Body of pancreas (tissue), 4 donors: Measurements from ENCODE around the gene UGT1A5.

Experiments used
- POLR2A ChIP-seq, 3 donors: fragments of 450-650 bp; IDR thresholded peaks; one replicate each; pipeline ENCODE4 v1.6.1; 2016; ENCODE audit warnings: antibody characterized with exemption in 3 of 3, mild to moderate bottlenecking in 2 of 3
- TF ChIP-seq, protein P1 (sequence below), 7 experiments: fragments of 450-650 bp in 4 of 7; fragments of 200-600 bp in 3 of 7; sonication (generic) in 3 of 7; IDR thresholded peaks; one replicate each; pipeline ENCODE4 v1.5.1; 2016 to 2019; ENCODE audit warnings: antibody characterized with exemption in 7 of 7

DNA sequence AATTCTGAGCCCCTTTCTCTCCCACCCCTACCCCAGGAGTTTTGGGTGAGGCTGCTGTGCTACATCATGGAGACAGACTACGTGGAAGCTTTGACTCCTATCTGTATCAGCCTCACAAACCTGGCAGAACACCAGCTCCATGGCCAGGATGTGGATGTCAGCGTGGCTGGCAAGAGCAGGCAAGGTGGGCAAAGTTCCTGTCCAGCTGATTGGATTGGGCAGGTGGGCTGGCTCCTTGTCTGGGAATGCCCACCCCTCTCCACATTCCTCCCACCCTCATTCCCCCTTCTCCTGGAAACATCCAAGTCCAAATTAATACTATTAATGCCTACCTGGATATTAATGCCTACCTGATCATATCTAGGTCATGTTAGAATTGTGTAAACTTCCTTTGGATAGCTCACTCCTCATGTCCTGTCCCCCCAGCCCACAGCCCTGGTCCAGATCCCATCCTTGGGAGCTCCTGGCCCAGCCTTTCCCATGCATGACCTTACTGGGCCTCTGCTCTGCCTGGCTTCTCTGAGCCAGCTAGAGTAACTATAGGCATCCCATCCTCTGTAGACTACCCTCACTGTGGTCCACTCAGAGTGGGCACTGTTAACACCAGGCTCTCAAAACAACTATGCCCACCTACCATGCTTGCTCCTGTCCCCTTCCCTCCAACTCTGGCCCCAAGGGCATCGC lies 89.6 kb downstream of the UGT1A5 start:
- TF ChIP-seq, protein P1, sequence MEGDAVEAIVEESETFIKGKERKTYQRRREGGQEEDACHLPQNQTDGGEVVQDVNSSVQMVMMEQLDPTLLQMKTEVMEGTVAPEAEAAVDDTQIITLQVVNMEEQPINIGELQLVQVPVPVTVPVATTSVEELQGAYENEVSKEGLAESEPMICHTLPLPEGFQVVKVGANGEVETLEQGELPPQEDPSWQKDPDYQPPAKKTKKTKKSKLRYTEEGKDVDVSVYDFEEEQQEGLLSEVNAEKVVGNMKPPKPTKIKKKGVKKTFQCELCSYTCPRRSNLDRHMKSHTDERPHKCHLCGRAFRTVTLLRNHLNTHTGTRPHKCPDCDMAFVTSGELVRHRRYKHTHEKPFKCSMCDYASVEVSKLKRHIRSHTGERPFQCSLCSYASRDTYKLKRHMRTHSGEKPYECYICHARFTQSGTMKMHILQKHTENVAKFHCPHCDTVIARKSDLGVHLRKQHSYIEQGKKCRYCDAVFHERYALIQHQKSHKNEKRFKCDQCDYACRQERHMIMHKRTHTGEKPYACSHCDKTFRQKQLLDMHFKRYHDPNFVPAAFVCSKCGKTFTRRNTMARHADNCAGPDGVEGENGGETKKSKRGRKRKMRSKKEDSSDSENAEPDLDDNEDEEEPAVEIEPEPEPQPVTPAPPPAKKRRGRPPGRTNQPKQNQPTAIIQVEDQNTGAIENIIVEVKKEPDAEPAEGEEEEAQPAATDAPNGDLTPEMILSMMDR (IDR thresholded peaks at IDR 0.05), result no peak
- no peak for TF ChIP-seq POLR2A (IDR thresholded peaks at IDR 0.05)
